GM19035 (cell line): ENCODE data around the gene COL25A1.
"Not testable (repeated sequence)": the region's sequence is repeated elsewhere in the genome, so short reads cannot be mapped to it uniquely, and the experiment has no call there.

ENCODE experiments used
- ATAC-seq: cut with Tn5 transposase; IDR thresholded peaks from one replicate; pipeline ENCODE4 v1.9.1; 2021; ENCODE audit not compliant: unreplicated experiment

The COL25A1 gene

DNA sequence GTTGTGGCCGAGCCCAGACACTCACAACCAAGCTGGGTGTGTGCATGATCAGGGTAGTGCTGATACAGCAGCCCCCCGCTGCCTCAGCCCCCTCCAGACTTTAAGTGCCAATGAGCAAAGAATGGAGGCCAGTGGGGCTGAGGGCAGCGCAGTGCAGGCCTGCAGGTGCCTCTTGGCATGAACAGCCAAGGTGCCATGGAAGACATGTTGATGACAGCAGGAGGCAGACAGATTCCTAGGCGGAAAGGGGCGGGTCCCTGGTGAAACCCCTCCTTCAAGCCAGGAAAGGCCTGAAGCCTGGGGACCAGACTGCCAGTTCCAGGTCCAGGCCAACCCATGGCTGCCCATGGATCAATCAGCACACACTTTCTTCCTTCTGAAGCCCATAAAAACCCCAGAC is 286.3 kb downstream of the COL25A1 start:
- no peak for ATAC-seq

DNA sequence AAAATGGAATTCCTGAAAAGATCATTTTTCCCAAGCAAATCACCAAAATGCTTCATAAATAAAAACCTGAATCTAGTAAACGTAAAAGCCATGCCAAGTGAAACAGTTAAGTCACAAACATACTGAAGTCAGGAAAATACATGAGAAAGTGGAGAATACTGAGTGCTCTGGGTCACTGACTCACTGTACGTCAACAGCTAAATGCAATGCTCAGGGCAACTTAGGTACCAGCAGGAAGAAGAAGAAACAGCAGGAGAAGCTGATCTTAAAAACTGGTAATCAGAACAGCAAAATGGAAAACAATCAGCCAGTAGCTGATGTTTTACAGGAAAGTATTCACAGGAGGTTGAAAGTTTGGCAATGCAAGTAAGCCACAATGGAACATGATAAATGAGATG is 287.0 kb downstream of the COL25A1 start:
- ATAC-seq = no peak

DNA sequence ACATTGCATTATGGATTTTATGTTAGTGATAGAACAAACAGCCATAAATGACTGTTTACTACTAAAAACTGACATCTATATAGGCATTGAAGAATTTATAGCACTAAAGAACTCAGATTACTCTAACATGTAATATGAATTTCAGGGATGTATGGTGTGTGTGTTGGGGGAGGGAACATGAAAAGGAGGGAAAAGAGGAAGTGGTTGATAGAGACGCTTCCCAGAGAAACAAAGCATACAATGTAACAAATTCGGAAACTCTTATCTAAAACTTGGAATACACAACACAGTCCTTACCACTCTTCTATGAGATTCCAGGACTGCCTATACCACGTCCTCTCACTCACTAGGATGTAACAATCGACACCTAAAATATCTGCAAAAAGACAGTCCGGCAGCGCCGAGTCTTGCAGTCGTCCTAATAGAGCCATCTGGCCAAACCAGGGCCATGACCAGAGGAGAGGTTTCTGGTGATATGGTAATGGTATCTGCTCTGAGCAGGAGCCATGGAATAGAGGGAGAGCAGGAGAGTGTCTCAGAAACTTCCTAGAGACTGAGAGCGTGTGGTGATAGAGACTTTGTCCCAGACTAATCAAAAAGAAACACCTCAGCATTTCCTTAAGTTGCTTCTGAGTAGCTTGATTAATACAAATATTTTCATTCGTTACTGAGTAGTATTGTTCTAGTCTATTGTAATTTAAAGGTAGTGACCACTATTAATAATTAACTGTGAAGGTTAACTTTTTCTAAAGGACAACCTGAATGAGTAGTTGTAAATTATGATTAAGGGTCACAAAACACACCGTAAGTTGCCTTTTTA is 287.7 kb downstream of the COL25A1 start:
- ATAC-seq = no peak

GRCh38 chr4:109012286-109012880 is 290.1 kb downstream of the COL25A1 start:
- no peak for ATAC-seq

GRCh38 chr4:109011241-109012026 is 291.0 kb downstream of the COL25A1 start:
- ATAC-seq = no peak

- ATAC-seq = no peak
Observed at GRCh38 chr4:109010521-109010920, 291.9 kb downstream of the COL25A1 start.

DNA sequence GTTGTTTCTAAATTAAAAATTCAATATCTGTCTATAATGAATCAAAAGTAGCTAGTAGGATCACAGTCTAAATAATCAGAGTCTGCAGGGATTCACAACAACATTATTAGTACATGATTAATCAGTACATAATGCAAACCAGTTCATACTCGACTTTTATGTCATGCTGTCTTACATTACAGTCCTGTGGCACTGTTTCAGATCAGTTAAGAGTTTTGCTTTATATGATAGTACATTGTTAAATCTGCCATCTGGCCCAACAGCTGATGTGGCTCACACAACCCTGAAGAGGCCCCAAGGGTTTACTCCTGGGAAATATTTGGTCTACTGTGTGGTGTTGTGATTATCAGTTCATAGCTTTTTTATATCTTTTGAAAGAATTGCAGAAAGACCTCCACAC is 292.5 kb downstream of the COL25A1 start:
- ATAC-seq = no peak

- ATAC-seq = no peak
Observed at GRCh38 chr4:109007976-109008375, 294.5 kb downstream of the COL25A1 start.

- no peak for ATAC-seq
Observed at GRCh38 chr4:109005523-109005922, 296.9 kb downstream of the COL25A1 start.

- no peak for ATAC-seq
Observed at GRCh38 chr4:109004418-109004817, 298.0 kb downstream of the COL25A1 start.

GRCh38 chr4:109003964-109004363 is 298.5 kb downstream of the COL25A1 start:
- no peak for ATAC-seq

DNA sequence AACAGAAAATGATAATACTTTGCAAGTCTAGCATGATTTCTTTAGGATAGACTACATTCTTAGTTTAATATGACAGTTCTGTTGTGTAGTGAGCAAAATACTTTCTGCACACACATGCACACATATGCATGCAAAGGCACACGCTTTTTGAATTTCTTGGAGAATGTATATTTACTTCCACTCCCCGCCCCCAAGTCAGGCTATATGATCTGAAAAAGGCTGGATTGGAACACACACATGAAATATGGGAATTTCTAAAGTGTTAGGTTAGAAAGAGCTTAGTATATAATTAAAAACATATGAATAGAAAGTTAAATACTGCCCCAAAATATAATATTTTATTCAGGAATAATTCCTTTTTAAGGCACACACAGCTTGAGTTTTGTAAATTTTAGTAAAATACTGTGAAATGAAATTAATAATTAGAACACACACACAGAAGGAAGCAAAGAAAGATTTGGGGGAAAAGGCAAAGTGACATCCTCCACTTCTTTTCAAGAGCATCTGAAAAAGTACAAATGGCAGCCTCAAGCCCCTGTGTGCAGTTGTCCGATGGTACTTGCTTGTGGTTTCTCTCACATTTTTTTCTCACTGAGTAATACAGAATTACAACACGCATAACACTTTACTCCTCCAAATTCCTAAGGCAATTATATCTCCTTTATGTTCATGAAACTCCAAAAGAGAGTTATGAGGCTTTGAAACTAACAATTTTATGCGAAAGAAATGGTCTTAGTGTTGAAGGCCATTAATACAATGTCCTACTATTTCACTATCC is 310.7 kb downstream of the COL25A1 start:
- ATAC-seq = no peak

GRCh38 chr4:108988464-108989195 is 313.8 kb downstream of the COL25A1 start:
- ATAC-seq = no peak

DNA sequence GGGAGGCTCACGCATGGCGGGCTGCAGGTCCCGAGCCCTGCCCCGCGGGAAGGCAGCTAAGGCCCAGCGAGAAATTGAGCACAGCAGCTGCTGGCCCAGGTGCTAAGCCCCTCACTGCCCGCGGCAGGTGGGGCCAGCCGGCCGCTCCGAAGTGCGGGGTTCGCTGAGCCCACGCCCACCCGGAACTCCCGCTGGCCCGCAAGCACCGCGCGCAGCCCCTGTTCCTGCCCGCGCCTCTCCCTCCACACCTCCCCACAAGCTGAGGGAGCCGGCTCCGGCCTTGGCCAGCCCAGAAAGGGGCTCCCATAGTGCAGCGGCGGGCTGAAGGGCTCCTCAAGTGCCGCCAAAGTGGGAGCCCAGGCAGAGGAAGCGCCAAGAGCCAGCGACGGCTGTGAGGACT is 318.0 kb downstream of the COL25A1 start:
- not testable (repeated sequence) for ATAC-seq

GRCh38 chr4:108982402-108983185 is 319.9 kb downstream of the COL25A1 start:
- no peak for ATAC-seq

DNA sequence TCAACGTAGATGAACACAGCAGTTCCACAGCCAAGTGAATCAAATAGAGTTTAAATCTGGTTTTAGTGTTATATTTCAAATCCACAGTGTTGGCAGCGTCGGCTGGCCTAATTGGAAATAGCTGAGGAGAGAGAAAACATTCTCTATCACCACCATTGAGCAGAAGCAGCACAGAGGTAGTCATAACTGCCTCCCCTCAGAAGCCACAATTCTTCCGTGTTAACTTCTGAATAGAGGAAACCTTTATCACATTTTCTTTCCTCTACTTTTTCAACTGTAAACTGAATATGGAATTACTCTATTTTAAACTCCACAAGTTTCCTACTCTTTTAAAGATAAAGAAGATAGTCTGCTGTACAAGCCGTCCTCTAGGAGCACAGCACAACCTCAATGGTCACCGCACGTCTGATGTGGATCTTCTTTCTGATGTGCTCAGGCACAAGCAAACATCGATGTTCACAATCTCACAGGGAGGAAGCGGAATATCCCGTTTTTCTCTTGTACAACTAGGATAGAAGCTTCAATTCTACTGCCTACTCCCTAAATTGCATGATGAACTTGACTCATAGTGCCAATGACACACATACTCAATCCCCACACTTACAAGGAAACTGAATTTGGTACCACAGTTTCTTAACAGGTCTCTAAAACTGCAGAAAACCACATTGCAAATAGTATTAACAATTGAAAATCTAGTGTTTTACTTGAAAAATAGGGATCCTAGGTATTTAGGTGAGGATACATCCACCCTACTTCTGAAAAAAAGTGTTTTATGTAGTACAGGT is 321.8 kb downstream of the COL25A1 start:
- ATAC-seq = no peak

DNA sequence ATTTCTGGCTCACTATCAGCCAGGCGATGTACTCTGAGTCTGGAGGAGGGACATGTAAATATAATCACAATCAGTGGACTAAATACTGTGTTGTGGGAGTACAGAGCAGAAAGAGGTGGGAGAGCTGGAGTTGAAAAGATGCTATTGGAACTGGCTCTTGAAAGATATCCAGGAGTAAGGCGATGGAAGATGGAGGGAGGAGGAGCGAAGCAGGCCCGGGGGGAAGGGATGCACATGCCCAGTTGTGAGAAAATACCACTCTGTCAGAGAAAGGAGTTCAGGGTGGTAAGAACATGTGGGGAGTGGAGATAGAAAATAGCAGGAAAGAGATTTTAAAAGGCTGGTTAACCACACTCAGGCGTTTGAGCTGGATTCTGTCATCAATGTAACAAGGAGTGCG is 322.7 kb downstream of the COL25A1 start:
- ATAC-seq = no peak

DNA sequence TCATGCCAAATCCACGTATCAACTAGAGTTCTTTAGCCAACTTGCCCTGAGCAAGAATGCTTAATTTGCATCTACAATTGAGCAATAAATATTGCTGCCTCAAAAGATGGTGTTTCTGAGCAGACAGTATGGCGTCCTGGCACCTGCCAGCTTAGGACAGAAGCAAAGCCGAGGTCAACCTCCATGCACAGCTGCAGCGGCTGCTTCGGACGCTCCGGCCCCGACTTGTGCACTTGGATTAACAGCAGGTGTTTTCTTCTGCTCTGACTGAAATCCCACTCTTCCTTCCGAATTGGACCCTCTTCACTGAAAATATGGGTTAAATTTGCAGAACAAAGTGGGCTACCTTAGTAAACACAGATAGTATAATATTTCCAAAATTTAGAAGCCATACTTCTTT is 324.4 kb downstream of the COL25A1 start:
- ATAC-seq = no peak
